HepG2 (cell line): ENCODE results near the gene TMTC1. TPM values are rescaled to one million over a fixed set of nuclear protein-coding genes. Genes with fewer than 3 reads are reported as not detected.

Experiments used
- ATAC-seq: fragments of 200-7000 bp; cut with Tn5 transposase; 3 replicates; pipeline ENCODE4 v1.9.1; 2020; ENCODE audit warnings: mild to moderate bottlenecking, moderate library complexity
- BruUV-seq: library from RNA; stranded (reverse); fragments of 400-500 nt; replicated peaks from 2 replicates; lab custom pipeline; 2021; lab: Mats Ljungman, UMichigan
- CTCF ChIA-PET: fragments of 300-600 bp; formaldehyde crosslinking; extraction: SDS; loops from one replicate; lab custom pipeline; 2021; ENCODE audit warnings: low total read pairs, inconsistent platforms, low intra/inter-chr PET ratio; lab: Yijun Ruan, JAX
- POLR2A ChIA-PET: fragments of 350-600 bp; sonication (Branson Sonifier 250); formaldehyde crosslinking; loops from one replicate; lab custom pipeline; 2020; ENCODE audit warnings: antibody characterized with exemption, inconsistent platforms; lab: Yijun Ruan, JAX
- DNase-seq: peaks from one replicate; pipeline ENCODE4 v3.0.0-alpha.2; 2015; ENCODE audit warnings: low spot score
- FAIRE-seq: peaks from 3 replicates; lab custom pipeline; 2011; peaks lifted over from hg19 to GRCh38; lab: Jason Lieb, UNC
- H2AFZ ChIP-seq: one replicate; pipeline ENCODE4 v1.6.1; 2011; ENCODE audit warnings: low read length, inconsistent platforms
- H3K27ac ChIP-seq: fragments of 300-600 bp; 3 replicates; pipeline ENCODE4 v1.8.0; 2011; ENCODE audit warnings: mixed run types, mild to moderate bottlenecking, mixed read lengths, low read length, inconsistent platforms; ENCODE audit not compliant: insufficient read depth; ENCODE audit errors: extremely low read length
- H3K27me3 ChIP-seq, 2 experiments: fragments of 200-600 bp in 1 of 2; 2 replicates in 1 of 2; 3 replicates in 1 of 2; pipeline versions ENCODE4 v1.6.0 to v1.8.0; 2011; ENCODE audit warnings: low read length in 2 of 2, mild to moderate bottlenecking in 2 of 2, moderate library complexity in 2 of 2, inconsistent platforms in 1 of 2; ENCODE audit not compliant: insufficient read depth in 2 of 2, control insufficient read depth in 1 of 2
- H3K36me3 ChIP-seq, 2 experiments: fragments of 200-600 bp in 1 of 2; replicated peaks in 1 of 2; 2 replicates in 1 of 2; 3 replicates in 1 of 2; pipeline versions ENCODE4 v1.5.1 to v1.8.0; 2011; ENCODE audit warnings: low read length in 2 of 2, inconsistent platforms in 1 of 2; ENCODE audit not compliant: insufficient read depth in 2 of 2, control insufficient read depth in 1 of 2
- H3K4me1 ChIP-seq: 2 replicates; pipeline ENCODE4 v1.5.1; 2012; ENCODE audit warnings: low read length, inconsistent platforms; ENCODE audit not compliant: insufficient read depth
- H3K4me2 ChIP-seq: 2 replicates; pipeline ENCODE4 v1.6.0; 2011; ENCODE audit warnings: low read depth, low read length, inconsistent platforms
- H3K4me3 ChIP-seq, 3 experiments: fragments of 200-600 bp in 1 of 3; sonication (generic), shearing (Covaris generic) in 1 of 3; replicated peaks in 1 of 3; 2 replicates each; pipeline ENCODE4 v1.5.1; 2011 to 2016; ENCODE audit warnings: low read length in 3 of 3, inconsistent platforms in 2 of 3, low read depth in 2 of 3, mild to moderate bottlenecking in 2 of 3, control low read depth in 1 of 3, mixed read lengths in 1 of 3; ENCODE audit not compliant: insufficient read depth in 1 of 3
- H3K79me2 ChIP-seq: one replicate; pipeline ENCODE4 v1.6.1; 2011; ENCODE audit warnings: low read length, inconsistent platforms; ENCODE audit not compliant: insufficient read depth
- H3K9ac ChIP-seq: 2 replicates; pipeline ENCODE4 v1.6.0; 2011; ENCODE audit warnings: mild to moderate bottlenecking, low read depth, low read length, inconsistent platforms; ENCODE audit not compliant: insufficient read depth
- H3K9me3 ChIP-seq: 2 replicates; pipeline ENCODE4 v1.5.1; 2012; ENCODE audit warnings: mild to moderate bottlenecking, low read length
- H4K20me1 ChIP-seq: 2 replicates; pipeline ENCODE4 v1.6.0; 2011; ENCODE audit warnings: inconsistent platforms, mild to moderate bottlenecking, low read length, moderate library complexity; ENCODE audit not compliant: insufficient read depth
- ZFP37 ChIP-seq: sonication (generic); formaldehyde crosslinking; IDR thresholded peaks from 2 replicates; pipeline ENCODE4 v1.4.0; 2020; ENCODE audit warnings: missing genetic modification reagents, borderline replicate concordance
- ZNF572 ChIP-seq: sonication (generic); formaldehyde crosslinking; IDR thresholded peaks from 2 replicates; pipeline ENCODE4 v1.5.1; 2020; ENCODE audit warnings: mild to moderate bottlenecking, missing genetic modification reagents
- ZNF782 ChIP-seq: sonication (generic); formaldehyde crosslinking; IDR thresholded peaks from 2 replicates; pipeline ENCODE4 v1.4.0; 2020; ENCODE audit warnings: missing genetic modification reagents, mild to moderate bottlenecking, borderline replicate concordance
- WGBS: methylation state at CpG from one replicate; pipeline ENCODE4 v1.1.6; 2017; ENCODE audit warnings: low lambda C conversion rate; 5-methylcytosine and 5-hydroxymethylcytosine counted together
- in situ Hi-C: cut with HindIII; loops from 2 replicates; pipeline ENCODE4 v1.10.0; 2017; ENCODE audit warnings: low pct_unique_long_range_greater_than_20kb; ENCODE audit not compliant: extremely low pct_ligation_motif_present
- intact Hi-C: fragments of 100-400 bp; cut with micrococcal nuclease; formaldehyde crosslinking; loops from one replicate; pipeline ENCODE4 v1.10.0; 2022; ENCODE audit not compliant: unreplicated experiment
- polyA plus RNA-seq, 8 experiments: library from polyadenylated mRNA; depleted of rRNA in 3 of 8; stranded (reverse) in 7 of 8; unstranded in 1 of 8; fragments of >200 nt; fragmentation: Illumina TruSeq in 4 of 8; extraction: Trizol in 4 of 8; gene quantifications; 2 replicates each; pipeline versions ENCODE4 v1.2.1 to v1.2.3, GENCODE V29; 2011 to 2016; ENCODE audit warnings: low read depth in 4 of 8, missing spikeins in 1 of 8, mixed read lengths in 1 of 8; ENCODE audit not compliant: insufficient read depth in 1 of 8
- total RNA-seq, 5 experiments: library from RNA; depleted of rRNA; stranded (reverse); fragments of >200 nt; fragmentation: Illumina TruSeq; extraction: Trizol; gene quantifications; 2 replicates each; pipeline ENCODE4 v1.2.3, GENCODE V29; 2016; ENCODE audit warnings: low read depth in 1 of 5
- TF ChIP-seq, protein P1 (sequence below), 2 experiments: sonication (generic) in 1 of 2; formaldehyde crosslinking in 1 of 2; IDR thresholded peaks; 2 replicates each; pipeline versions ENCODE4 v1.6.1 to v1.9.0; 2014 to 2022; ENCODE audit warnings: antibody characterized with exemption in 1 of 2, borderline replicate concordance in 1 of 2, inconsistent platforms in 1 of 2, low read depth in 1 of 2, missing genetic modification reagents in 1 of 2

TMTC1 gene
- total and polyA plus RNA-seq, 2 of the 13 experiments (the other 11 are each of a cell fraction or from before 2014, with no cell fraction given): 0.69 to 1.8 TPM

DNA sequence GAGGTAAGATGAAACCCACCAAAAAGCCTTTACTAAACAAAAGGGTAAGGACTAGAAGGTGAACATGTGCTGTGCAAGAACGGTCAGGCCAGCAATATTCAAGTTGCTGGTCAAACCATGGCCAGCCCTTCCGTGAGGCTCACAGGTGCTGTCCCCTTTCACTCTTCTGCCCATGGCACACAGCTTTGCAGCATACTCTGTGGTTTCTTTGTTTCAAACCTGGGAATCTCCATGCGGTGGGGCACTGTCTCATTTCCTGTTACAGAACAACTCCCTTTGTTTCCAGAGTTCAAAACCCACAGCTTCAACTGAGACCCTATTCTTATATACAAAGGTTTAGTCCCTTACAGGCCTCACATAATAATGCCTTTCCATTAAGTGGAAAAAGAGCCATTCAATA, 284.5 kb downstream of the TMTC1 start (continued):
- TF ChIP-seq ZNF782 (no peak), ZFP37 (no peak)

DNA sequence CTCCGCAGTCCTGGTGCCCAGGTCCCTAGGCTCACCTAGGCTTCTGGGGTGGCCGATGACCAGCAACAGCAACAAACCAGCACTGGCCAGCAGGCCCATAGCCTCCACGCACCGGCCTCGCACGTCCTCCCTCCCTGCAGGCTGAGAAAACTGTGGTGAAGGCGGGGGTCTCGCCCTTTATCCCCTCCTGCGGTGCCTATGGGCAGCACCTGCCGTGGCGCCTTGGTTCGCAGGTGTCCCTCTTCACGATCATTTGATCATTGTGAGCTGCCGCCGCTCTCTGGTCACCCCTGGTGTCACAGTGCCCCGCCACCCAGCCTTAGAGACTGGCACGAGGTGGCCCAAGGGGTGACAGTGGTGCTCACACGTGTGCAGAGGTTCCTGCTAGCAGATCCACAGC, 286.2 kb downstream of the TMTC1 start, which contains the start of gene OVCH1:
TSS of gene OVCH1 (minus strand) at position 99 of the 400 bp plus-strand sequence. CDS start at position 99, 0 bp downstream.
- Histone ChIP-seq H2AFZ (no peak within 1 kb of the TSS), H3K4me3 (no peak within 1 kb of the TSS), H4K20me1 (no peaks in the 10 kb centered on the region), H3K4me1 (no peaks in the 10 kb centered on the region), H3K79me2 (no peaks in the 10 kb centered on the region), H3K27me3 (no peaks in the 10 kb centered on the region; a peak in 1 of 5 replicates), H3K4me2 (no peak within 1 kb of the TSS), H3K9me3 (no peaks in the 10 kb centered on the region), H3K9ac (no peak within 1 kb of the TSS), H3K27ac (no peak within 1 kb of the TSS), H3K36me3 (no peaks in the 10 kb centered on the region)
- FAIRE-seq (no peak), DNase-seq (no peak), ATAC-seq (no peak)
- no TSS peak for BruUV-seq
- ChIA-PET POLR2A (no interaction called here), CTCF (no interaction called here)
- WGBS: 34% methylated on average over 10 of the region's 18 CpGs
- in situ Hi-C loops (no loop called here), intact Hi-C loops (no loop called here)
- TF ChIP-seq, protein P1, sequence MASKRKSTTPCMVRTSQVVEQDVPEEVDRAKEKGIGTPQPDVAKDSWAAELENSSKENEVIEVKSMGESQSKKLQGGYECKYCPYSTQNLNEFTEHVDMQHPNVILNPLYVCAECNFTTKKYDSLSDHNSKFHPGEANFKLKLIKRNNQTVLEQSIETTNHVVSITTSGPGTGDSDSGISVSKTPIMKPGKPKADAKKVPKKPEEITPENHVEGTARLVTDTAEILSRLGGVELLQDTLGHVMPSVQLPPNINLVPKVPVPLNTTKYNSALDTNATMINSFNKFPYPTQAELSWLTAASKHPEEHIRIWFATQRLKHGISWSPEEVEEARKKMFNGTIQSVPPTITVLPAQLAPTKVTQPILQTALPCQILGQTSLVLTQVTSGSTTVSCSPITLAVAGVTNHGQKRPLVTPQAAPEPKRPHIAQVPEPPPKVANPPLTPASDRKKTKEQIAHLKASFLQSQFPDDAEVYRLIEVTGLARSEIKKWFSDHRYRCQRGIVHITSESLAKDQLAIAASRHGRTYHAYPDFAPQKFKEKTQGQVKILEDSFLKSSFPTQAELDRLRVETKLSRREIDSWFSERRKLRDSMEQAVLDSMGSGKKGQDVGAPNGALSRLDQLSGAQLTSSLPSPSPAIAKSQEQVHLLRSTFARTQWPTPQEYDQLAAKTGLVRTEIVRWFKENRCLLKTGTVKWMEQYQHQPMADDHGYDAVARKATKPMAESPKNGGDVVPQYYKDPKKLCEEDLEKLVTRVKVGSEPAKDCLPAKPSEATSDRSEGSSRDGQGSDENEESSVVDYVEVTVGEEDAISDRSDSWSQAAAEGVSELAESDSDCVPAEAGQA (IDR thresholded peaks at IDR 0.05; ENCODE audit: low read depth): no peak
- TF ChIP-seq, protein P1 (CRISPR knock-in tag; IDR thresholded peaks at IDR 0.05; ENCODE audit: borderline replicate concordance): no peak
- TF ChIP-seq ZNF572 (CRISPR knock-in tag): no peak
